SKM-1 treated with dmso at 0.1 percent for 144 hours (cell line): ENCODE measurements around the gene MRPS34.
"Not testable (repeated sequence)": the region's sequence is repeated elsewhere in the genome, so short reads cannot be mapped to it uniquely, and the experiment has no call there.

Experiments used
- DNase-seq: peaks from one replicate; lab custom pipeline; 2025; ENCODE audit not compliant: unreplicated experiment; lab: John Stamatoyannopoulos, UW

The MRPS34 gene

DNA sequence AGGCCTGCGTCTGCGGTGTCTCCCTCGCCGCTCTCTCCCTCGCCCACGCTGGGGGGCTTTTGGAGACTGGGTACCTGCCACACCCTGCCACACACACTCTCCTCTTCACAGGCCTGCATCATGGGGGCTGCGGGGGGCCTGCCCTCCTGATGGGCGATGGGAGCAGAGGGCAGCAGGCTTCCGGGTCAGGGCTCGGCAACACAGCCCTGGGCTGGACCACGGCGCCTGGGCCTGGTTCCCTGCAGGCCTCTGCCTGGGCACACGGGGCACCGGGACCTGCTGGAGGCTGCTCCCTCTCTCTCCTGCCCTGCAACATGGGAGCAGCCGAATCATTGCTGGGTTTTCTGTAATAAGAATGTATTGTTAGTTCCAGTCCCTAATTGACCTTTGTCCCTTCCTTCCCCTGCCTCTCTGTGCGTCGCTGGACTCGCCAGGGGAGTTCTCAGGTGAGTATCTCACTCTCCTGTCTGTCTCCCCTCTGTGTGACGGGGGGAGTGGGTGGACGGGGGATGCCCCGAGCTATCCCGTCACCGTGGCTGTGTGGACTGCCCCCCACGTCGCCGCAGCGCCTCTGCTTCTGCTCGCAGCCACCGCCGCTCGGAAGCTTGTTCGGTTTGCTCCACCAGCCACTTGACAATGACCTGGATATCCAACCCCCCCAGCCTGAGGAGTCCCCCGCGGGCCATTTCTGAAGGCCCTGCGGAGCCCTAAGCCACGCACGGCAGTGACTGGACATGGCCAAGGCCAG lies 15.0 kb downstream of the MRPS34 start:
- DNase-seq: no peak

DNA sequence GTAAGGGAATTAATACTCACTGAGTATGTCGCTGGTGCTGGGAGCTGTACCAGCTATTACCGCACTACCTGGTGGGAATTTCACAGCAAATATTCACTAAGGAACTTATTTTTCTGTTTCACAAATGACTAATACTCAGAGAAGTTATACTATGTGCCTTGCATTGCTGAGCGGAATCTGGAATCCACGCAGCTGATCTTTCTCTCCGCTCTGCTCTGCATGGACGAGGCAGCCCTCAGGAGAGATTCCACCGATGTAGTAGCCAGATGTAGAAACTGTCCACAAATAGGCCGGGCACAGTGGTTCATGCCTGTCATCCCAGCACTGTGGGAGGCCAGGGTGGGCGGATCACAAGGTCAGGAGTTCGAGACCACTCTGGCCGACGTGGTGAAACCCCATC lies 18.7 kb downstream of the MRPS34 start:
- DNase-seq: no peak

DNA sequence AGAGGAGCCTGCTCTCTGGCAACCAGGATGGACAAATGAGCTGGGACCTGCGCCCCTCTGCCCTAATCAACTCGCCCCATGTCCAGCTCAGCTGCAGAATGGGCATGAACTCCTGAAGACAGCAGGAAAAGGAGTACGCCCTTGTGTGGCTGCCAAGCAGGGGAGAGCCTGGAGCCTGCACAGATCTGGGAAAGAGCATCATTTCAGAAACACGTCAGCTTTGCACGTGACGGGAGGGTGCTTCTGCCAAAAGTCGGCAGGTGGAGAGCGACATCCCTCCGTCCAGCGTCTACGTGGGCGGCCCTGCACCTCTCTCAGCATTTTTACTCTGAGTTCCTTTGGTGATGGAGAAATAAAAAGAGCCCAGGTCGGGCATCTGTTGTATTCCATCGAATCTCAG lies 20.1 kb downstream of the MRPS34 start:
- no peak for DNase-seq

DNA sequence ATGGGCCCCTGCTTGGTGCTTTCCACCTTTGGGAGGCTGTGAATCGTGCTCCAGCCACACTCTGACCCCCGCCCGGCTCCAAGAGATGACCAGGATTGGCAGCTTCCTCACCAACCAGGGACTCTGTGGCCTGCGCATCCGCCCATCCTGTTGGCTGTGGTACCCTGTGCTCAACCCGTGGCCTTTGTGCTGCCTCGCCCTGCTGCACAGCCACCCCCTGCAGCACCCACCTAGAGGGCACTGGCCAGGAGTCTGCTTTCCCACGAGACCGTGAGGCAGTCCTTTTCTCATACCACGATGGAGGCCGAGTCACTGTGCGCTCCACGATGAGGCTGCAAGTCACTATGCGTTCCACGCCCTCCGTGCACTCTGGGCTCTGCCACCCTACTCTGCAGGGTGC lies 21.0 kb downstream of the MRPS34 start:
- no peak for DNase-seq

DNA sequence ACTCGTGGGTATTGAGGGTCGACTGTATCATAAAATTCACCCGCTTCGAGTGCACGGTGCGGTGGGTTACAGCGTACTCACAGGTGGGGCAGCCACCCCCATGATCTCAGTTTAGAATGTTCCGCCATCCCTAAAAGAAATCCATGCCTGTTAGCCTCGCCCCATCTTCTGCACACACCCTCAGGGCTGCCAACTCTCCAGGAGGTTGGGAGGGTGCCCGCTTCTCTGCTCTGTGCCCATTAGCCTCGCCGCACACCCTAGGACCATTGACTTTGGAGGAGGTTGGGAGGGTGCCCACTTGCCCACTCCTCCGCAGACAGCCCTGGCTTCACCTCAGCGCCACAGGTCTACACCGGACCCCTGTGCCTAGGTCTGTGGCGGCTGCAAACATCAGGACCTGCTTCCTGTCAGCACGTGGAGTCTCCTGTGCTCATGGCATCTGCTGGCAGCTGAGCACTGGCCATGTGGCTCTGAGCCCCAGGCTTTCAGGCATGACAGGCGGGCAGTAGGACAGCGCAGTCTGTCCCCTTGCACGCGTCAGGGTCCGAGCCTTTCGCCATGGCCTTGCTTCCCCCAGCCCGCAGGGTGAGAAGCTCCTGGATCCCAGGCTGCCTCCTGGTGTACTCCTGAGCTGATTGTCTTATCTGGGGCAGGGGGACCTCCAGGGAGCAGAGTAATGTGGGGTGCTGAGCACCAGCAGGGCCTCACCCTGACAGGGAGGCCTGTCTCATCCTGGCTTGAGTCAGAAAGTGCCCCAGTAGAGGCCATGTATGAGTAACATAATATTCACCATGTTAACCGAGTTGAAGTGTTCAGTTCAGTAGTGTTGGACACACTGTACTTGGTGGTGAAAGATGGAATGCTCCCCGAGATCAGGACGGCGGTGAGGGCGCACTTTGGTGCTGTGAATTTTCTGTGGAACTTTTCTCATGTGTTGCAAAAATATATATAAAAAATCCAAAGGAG lies 23.5 kb downstream of the MRPS34 start:
- no peak for DNase-seq

- no peak for DNase-seq
These were observed 25.0 kb downstream of the MRPS34 start for GRCh38 chr16:1747934-1748333.

DNA sequence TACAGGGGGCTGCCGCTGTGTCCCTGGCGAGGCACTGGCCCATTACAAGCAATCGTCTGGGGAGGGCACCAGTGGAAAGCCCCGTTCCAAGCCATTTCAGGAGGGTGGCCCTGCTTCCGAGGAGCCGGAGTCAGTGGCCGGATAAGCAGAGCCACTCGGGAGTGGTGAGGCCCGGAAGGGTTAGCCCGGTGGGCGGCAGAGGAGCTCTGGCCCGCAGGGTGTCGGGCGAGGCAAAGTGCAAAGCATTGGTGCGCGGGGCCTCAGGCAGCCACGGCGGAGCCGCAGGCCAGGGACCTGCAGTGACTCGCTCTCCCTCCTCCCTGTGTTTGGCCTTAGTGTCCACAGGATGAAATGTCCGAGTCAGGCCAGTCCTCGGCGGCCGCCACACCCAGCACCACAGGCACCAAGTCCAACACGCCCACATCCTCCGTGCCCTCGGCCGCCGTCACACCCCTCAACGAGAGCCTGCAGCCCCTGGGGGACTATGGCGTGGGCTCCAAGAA lies 26.2 kb downstream of the MRPS34 start:
- no peak for DNase-seq

DNA sequence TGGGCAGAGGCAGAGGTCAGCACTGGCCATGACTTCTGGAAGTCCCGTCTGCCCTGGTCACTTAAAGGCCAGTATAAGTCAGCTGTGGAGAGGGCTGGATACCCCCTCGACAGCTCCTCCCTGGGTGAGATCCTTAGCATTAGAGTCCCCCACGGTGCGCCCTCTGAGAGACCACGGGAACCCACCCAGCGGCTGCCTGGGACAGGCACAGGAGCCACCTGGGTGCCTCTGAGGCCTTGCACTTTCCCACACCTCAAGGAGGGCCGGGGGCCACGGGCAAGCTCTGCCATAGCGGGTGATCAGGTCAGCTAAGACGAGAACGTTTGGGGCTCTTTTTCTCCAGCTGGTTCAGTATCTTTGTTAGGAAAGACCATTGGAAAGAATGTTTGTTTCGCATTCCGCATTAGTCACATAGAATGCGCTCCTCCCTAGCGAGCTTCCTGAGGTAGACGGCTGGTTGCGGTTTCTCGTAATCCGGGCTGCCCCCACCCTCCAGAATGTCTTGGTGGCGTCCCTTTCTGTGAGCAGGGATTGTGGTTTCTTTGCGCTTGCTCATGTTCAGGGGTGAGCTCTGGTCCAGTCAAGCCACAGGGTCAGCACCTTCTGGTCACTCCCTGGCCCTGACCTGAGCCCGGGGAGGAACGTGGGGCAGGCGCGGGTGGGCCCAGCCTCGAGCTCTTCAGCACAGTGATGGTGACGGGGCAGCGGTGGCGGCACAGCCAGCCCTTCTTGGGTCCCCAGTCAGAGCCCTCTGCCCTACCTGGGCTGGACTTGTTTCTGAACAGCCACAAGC lies 26.8 kb downstream of the MRPS34 start:
- DNase-seq: no peak

DNA sequence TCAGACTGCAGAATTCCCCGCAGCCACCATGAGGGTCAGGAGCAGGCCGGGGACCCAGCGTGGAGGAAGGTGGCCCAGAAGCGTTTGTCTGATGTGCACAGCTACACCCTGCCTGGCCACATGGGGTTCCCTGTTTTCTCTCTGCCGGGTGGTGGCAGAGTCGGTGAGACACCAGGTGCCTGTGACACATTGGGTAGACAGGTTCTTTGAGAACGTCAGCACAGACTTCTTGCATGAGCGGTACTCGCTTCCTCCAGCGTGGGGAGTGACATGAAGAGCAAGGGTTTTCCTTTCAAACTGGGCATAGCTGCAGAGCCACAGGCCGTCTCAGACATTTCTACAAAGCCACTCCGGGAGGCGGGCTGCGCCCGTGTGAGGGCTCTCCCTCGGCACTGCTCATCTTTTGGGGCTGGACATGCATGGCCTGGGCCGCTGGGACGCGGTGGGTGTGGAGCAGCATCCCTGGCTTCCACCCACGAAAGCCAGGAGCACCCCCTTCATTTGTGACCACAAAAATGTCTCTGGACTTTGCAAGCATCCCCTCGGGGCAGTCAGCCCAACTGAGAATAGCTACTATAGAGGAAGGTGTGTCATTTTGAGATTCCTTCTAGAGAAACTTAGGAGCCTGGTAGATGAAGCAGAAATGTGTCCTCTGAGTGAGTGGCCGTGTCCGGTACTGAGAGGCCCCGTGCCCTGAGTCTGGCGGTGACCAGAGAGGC lies 27.6 kb downstream of the MRPS34 start:
- DNase-seq: no peak

GRCh38 chr16:1744338-1744840 lies 28.5 kb downstream of the MRPS34 start:
- no peak for DNase-seq

- DNase-seq: no peak
These were observed 29.3 kb downstream of the MRPS34 start for GRCh38 chr16:1743376-1744337.

DNA sequence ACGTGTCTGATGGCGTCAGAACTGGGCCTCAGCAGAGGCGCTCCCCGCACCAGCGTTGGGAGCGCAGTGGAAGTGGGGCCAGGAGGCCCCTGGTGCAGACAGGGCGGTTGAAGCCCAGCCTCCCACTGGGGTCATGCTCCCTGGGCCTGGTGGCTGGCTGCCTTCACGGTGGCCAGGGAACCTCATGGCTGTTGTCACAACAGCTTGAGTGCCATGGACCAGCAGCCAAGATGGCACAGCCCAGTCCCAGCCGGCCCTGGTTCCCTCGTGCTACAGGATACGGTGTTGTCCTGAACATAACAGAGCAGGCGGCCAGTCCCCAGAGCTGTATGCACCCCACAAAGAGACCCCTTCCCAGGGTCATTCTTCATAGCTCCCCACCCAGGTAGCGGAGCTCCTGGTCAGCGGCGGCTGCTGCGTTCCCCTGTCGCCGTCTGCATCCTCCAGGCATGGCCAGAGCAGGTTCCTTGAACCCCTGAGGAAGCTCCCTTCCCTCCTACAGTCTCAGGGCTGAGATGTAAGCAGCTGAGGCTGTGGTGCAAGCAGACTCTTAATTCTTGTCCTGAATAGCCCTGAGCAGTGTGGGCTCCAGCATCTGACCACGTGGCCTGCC lies 31.3 kb downstream of the MRPS34 start:
- DNase-seq: no peak

DNA sequence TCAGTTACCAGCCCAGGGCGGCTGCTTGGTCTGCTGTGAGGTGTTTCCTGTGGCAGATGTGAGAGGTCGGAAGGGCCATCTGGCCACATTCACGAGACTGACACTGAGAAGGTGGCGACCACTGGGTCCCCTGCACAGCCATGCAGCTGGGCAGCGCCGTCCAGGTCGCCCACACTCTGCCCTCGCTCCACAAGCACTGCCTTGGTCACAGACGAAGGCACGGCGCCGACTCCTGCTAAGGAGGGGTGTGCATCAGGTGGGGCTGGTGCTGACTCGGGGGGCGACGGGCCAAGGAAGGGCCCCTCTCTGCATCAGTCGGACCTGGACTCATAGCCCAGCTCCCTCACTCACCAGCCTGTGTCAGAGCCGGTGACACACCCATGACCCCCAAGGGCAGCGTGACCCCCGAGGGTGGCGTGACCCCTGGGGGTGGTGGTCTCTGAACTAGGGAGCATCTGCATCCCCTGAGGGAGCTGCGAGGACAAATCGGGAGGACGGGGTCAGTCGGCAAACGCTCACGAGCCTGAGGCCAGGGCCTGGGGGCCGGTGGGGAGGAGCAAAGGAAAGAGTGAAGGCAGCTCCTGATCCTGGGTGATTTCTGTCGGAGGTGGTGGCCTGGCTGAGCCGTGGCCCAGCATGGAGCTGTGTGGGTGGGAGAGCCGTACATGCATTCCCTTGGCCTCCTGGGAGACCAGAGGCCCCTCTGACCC lies 32.0 kb downstream of the MRPS34 start:
- no peak for DNase-seq

DNA sequence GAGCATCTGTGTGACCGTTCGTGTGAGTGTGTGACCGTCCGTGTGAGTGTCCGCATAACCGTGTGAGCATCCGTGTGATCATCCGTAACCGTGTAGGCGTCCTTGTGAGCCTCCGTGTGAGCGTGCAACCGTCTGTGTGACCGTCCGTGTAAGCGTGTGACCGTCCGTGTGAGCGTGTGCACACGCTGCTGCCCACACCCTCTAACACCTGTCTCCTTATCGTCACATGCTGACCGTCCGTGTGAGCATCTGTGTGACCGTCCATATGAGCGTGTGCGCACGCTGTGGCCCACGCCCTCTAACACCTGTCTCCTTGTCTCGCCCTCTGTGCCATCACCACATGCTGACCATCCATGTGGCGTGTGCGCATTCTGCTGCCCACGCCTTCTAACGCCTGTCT lies 32.7 kb downstream of the MRPS34 start:
- DNase-seq: no peak

DNA sequence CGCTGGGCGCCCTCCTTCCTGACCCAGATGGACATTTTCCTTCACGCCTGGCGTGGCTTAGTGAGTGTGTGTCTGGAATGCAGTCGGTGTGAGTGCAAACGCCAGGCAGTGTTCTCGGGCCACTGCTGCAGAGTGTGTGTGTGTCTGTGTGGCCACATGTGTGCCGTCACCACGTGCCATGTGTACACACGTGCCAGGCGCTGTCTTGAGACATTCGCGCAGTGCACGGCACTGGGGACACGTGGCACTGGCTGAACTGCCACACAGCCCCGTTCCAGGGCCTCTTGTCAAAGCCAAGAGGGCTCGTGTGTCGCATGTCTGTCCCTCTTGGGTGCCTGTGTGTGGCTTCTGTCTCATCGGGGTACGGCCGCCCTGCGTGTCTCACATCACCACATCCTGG lies 38.1 kb downstream of the MRPS34 start:
- DNase-seq: no peak

- no peak for DNase-seq
These were observed 38.8 kb downstream of the MRPS34 start for GRCh38 chr16:1734123-1734522.

- not testable (repeated sequence) for DNase-seq
These were observed 40.4 kb downstream of the MRPS34 start for GRCh38 chr16:1732551-1732987.

GRCh38 chr16:1732071-1732470 lies 40.9 kb downstream of the MRPS34 start:
- no peak for DNase-seq
